MM.1S (cell line): ENCODE measurements around the gene SRGAP2B.
"Not testable (repeated sequence)": the region's sequence is repeated elsewhere in the genome, so short reads cannot be mapped to it uniquely, and the experiment has no call there.

Experiments
- DNase-seq: peaks from one replicate; pipeline ENCODE4 v3.0.0-alpha.2; 2015
- H2AFZ ChIP-seq: fragments of 300-600 bp; sonication (generic); 2 replicates; pipeline ENCODE4 v1.6.0; 2016; ENCODE audit warnings: antibody characterized with exemption, low read length
- H3F3A ChIP-seq: fragments of 300-600 bp; sonication (generic); 2 replicates; pipeline ENCODE4 v1.6.1; 2016; ENCODE audit warnings: mild to moderate bottlenecking, antibody characterized with exemption, low read length, moderate library complexity, mixed read lengths; ENCODE audit not compliant: insufficient read depth
- H3K27ac ChIP-seq: fragments of 300-600 bp; sonication (generic); 2 replicates; pipeline ENCODE4 v1.5.1; 2016; ENCODE audit warnings: mild to moderate bottlenecking, low read length
- H3K27me3 ChIP-seq: fragments of 300-600 bp; sonication (generic); replicated peaks from 2 replicates; pipeline ENCODE4 v1.6.0; 2016; ENCODE audit warnings: low read length; ENCODE audit not compliant: insufficient read depth
- H3K36me3 ChIP-seq: fragments of 300-600 bp; sonication (generic); replicated peaks from 2 replicates; pipeline ENCODE4 v1.6.1; 2016; ENCODE audit warnings: mild to moderate bottlenecking, low read length, mixed read lengths; ENCODE audit not compliant: insufficient read depth
- H3K4me1 ChIP-seq: fragments of 300-600 bp; sonication (generic); 2 replicates; pipeline ENCODE4 v1.6.1; 2016; ENCODE audit warnings: low read length, mixed read lengths
- H3K4me2 ChIP-seq: fragments of 300-600 bp; sonication (generic); 2 replicates; pipeline ENCODE4 v1.6.0; 2016; ENCODE audit warnings: low read depth, low read length
- H3K4me3 ChIP-seq: fragments of 300-600 bp; sonication (generic); 2 replicates; pipeline ENCODE4 v1.5.1; 2016; ENCODE audit warnings: low read length, mixed read lengths
- H3K79me2 ChIP-seq: fragments of 300-600 bp; sonication (generic); 2 replicates; pipeline ENCODE4 v1.6.1; 2016; ENCODE audit warnings: mixed run types, low read length, mixed read lengths
- H3K9ac ChIP-seq: fragments of 300-600 bp; sonication (generic); 2 replicates; pipeline ENCODE4 v1.6.1; 2016; ENCODE audit warnings: low read length, mixed read lengths
- H3K9me2 ChIP-seq: fragments of 300-600 bp; sonication (generic); replicated peaks from 2 replicates; pipeline ENCODE4 v1.6.1; 2016; ENCODE audit warnings: mild to moderate bottlenecking, low read length, mixed read lengths; ENCODE audit not compliant: insufficient read depth
- H3K9me3 ChIP-seq: fragments of 300-600 bp; sonication (generic); replicated peaks from 2 replicates; pipeline ENCODE4 v1.6.1; 2016; ENCODE audit warnings: mild to moderate bottlenecking, low read length, mixed read lengths; ENCODE audit not compliant: insufficient read depth
- H4K20me1 ChIP-seq: fragments of 300-600 bp; sonication (generic); 2 replicates; pipeline ENCODE4 v1.6.1; 2016; ENCODE audit warnings: mild to moderate bottlenecking, low read length, moderate library complexity, mixed read lengths; ENCODE audit not compliant: insufficient read depth

The SRGAP2B gene

GRCh38 chr1:145123992-145124641 lies 29.0 kb upstream of the SRGAP2B start:
- not testable (repeated sequence) for H3F3A ChIP-seq, H3K9ac ChIP-seq, H3K27me3 ChIP-seq, H2AFZ ChIP-seq, H3K4me1 ChIP-seq, H3K79me2 ChIP-seq, DNase-seq, H3K9me3 ChIP-seq, H3K9me2 ChIP-seq, H4K20me1 ChIP-seq, H3K36me3 ChIP-seq, H3K4me3 ChIP-seq, H3K4me2 ChIP-seq, H3K27ac ChIP-seq

- H3K9me3 ChIP-seq, DNase-seq, H3K4me1 ChIP-seq, H3K9me2 ChIP-seq, H3K9ac ChIP-seq, H3K36me3 ChIP-seq, H3K27me3 ChIP-seq, H3K27ac ChIP-seq, H3K4me3 ChIP-seq, H2AFZ ChIP-seq, H3K4me2 ChIP-seq, H3F3A ChIP-seq, H4K20me1 ChIP-seq, H3K79me2 ChIP-seq: not testable (repeated sequence)
Observed at GRCh38 chr1:145123062-145123395, 27.9 kb upstream of the SRGAP2B start.

GRCh38 chr1:145122344-145123061 lies 27.4 kb upstream of the SRGAP2B start:
- not testable (repeated sequence) for H3K4me2 ChIP-seq, H3K27me3 ChIP-seq, H3F3A ChIP-seq, DNase-seq, H3K36me3 ChIP-seq, H3K27ac ChIP-seq, H3K9me2 ChIP-seq, H3K9ac ChIP-seq, H3K4me3 ChIP-seq, H3K4me1 ChIP-seq, H3K9me3 ChIP-seq, H3K79me2 ChIP-seq, H4K20me1 ChIP-seq, H2AFZ ChIP-seq

- not testable (repeated sequence) for DNase-seq, H2AFZ ChIP-seq, H3K4me2 ChIP-seq, H3K27me3 ChIP-seq, H3K4me3 ChIP-seq, H4K20me1 ChIP-seq, H3K9me2 ChIP-seq, H3F3A ChIP-seq, H3K9me3 ChIP-seq, H3K4me1 ChIP-seq, H3K79me2 ChIP-seq, H3K9ac ChIP-seq, H3K36me3 ChIP-seq, H3K27ac ChIP-seq
Observed at GRCh38 chr1:145119842-145120241, 24.7 kb upstream of the SRGAP2B start.

GRCh38 chr1:145115587-145116493 lies 20.7 kb upstream of the SRGAP2B start:
- H3K27me3 ChIP-seq, H3K36me3 ChIP-seq, H3K4me2 ChIP-seq, H4K20me1 ChIP-seq, H3K9me3 ChIP-seq, H3K79me2 ChIP-seq, H3K27ac ChIP-seq, H3K9me2 ChIP-seq, H2AFZ ChIP-seq, H3F3A ChIP-seq, DNase-seq, H3K4me3 ChIP-seq, H3K4me1 ChIP-seq, H3K9ac ChIP-seq: not testable (repeated sequence)

- H3K4me2 ChIP-seq, H3K9me3 ChIP-seq, H3F3A ChIP-seq, H3K4me1 ChIP-seq, H3K4me3 ChIP-seq, H3K27me3 ChIP-seq, DNase-seq, H3K9ac ChIP-seq, H4K20me1 ChIP-seq, H2AFZ ChIP-seq, H3K36me3 ChIP-seq, H3K27ac ChIP-seq, H3K9me2 ChIP-seq, H3K79me2 ChIP-seq: not testable (repeated sequence)
Observed at GRCh38 chr1:145114560-145115057, 19.5 kb upstream of the SRGAP2B start.

GRCh38 chr1:145112703-145113102 lies 17.6 kb upstream of the SRGAP2B start:
- DNase-seq, H3K9me2 ChIP-seq: not testable (repeated sequence)

More at GRCh38 chr1:145112703-145113102, 17.6 kb upstream of the SRGAP2B start:
- not testable (repeated sequence) for H4K20me1 ChIP-seq, H3K4me2 ChIP-seq, H3K9me3 ChIP-seq, H2AFZ ChIP-seq, H3F3A ChIP-seq, H3K4me1 ChIP-seq, H3K27me3 ChIP-seq, H3K36me3 ChIP-seq, H3K79me2 ChIP-seq, H3K4me3 ChIP-seq, H3K27ac ChIP-seq, H3K9ac ChIP-seq
